GM21526 (cell line): ENCODE results near the gene MAML2.

Source experiments
- ATAC-seq: cut with Tn5 transposase; IDR thresholded peaks from one replicate; pipeline ENCODE4 v1.9.1; 2021; ENCODE audit warnings: moderate library complexity; ENCODE audit not compliant: unreplicated experiment, low FRiP score

The MAML2 gene

DNA sequence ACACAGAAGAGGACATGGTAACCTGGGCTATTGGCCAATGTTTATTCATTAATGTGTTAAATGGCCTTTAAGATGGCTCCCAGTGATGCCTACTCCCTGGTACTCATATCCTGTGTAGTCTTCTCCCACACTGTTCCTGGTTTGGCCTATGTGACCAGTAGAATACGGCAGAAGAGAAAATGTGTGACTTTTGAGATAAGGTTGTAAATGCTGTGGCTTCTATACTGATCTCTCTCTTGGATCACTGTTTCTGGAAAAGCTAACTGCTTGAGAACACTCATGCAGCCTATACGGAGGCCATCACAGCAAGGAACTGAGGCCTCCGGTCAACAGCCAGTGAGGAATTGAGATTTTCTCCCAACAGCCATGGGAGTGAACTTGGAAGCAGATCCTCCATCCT is 24.1 kb downstream of the MAML2 start:
- ATAC-seq: no peak

DNA sequence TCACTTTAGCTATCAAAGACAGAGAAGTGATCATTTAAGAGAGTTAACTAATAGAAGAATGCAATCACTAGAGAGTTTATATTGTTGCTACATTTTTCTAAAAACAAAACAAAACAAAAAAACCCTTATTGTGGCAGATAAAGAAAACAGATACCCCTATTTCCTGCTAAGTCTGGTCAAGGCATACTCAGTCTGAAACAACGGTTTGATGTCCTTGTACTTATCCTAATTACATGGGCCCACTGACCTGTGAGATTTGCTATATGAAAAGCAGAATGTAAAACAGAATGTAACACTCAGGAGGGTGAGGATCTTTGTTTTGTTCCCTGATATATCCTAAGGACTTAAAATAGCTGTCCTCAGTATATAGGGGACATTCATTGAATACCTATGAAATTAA is 24.6 kb downstream of the MAML2 start:
- no peak for ATAC-seq

DNA sequence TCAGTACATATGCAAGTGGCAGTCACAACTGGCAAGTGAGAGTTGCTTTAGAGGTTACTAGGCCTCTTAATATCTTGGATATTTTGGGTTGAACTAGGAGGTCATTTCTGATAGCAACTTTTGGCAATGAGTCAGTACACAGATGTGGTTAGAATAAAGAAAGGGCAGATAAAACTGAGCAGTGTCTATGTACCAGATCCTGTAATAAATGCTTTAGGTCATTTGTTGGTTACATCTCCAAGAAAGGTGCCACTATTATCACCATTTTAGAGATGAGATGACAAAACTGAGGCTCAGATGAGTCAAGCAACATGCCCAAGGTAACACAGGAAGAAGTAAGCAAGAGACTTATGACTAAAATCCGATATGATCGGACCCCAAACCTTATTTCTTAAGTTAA is 25.0 kb downstream of the MAML2 start:
- ATAC-seq: no peak

DNA sequence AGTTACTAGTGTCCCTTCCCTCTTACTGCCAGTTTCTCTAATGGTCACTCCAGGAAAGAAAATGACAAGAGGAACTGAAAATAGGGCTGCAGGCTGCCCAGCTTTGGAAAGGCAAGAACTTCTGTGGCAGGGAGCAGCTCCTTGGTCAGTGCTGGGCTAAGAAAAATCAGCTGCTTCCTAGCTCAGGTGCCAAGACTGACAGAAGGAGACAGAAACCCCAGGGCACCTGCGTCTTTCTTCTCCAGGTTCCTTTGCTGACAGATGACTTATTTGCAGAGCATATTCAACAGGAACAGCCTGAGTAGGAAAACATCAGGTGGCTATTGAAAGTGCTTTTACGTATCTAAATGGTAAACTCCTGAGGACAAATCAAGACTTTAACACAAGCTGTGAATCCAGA is 25.4 kb downstream of the MAML2 start:
- no peak for ATAC-seq

DNA sequence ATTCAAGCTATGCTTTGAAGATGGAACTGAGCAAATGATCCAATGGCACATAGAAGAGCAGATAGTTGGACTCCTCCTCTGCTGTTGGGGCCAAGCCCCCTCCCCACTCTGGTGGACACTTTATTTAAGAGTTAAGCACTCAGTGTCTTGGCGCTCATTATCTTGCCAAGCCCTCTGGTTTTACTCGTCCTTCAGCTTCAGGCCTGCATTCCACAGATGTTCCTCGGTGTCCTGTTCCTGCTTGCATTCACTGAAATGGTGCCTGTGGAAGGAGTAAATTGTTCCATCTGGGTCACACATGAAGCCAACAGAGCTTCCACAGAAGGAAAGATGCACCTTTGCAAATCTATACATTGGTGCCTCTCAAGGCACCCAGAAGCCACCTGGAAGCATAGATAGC is 26.1 kb downstream of the MAML2 start:
- ATAC-seq: no peak

DNA sequence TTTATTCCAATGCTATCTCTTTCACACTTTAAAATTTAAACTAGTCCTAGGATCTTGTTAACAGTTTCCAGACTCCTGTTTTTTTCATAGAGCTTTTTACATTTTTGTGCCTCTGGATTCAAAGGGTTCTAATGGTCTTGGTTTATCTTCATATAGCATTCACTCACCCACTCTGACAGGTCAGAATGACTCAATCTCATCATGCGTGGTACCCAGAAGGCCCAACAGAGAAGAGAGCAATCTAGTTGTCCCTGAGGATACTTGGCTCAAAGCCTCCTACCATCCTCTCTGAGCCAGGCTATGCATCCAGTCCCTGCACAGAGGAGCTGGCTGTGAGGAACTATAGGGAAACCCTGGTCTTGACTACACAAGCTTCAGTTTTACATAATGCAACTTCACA is 27.5 kb downstream of the MAML2 start:
- no peak for ATAC-seq

DNA sequence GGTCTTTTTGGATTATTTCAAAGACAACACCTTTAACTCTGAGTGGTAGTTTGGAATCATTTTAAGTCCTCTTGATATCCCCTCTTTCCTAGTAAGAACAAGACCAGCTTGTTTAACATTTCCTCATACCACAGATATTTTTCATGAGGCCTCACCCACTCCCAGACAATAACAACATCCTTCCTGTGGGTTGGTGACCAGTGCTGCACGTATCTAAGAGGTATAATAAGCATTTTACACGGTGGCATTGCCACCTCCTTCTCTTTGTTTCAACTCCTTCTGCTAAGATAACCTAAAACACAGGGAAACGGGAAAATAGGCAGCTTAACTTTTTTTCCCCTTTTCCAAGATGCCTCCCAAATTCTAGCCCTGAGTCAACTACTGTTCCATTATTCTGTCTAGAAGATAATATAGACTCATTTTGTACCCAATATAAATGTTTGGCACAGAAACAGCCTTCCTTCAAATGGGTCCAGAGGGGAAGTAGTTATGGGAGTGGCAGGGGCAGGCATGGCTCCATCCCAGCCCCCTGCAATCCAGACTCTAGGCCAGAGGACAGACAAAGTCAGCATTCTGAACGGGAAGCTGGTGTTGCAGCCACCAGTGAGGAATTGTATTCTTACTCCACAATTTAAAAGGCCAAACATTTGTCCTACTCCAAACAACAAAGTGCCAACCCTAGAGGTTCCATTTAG is 28.5 kb downstream of the MAML2 start:
- ATAC-seq: no peak

DNA sequence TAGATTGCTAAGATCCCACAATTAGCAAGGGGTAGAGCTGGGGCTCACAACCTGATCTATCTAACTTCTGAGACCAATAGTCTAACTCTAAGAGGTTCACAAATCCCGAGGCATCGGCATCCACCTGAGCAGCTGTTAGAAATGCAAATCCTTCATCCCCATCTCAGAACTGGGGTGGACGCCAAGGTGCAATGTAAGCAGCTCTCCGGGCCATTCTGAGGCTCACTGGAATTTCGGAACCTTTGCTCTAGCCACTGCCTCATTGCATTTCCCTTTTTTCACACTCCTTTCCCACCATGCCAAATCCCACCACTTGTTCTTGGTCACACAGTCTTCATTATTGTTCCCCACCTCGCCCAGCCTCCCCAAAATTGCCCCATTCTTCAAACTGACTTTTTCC is 29.8 kb downstream of the MAML2 start:
- ATAC-seq: no peak

DNA sequence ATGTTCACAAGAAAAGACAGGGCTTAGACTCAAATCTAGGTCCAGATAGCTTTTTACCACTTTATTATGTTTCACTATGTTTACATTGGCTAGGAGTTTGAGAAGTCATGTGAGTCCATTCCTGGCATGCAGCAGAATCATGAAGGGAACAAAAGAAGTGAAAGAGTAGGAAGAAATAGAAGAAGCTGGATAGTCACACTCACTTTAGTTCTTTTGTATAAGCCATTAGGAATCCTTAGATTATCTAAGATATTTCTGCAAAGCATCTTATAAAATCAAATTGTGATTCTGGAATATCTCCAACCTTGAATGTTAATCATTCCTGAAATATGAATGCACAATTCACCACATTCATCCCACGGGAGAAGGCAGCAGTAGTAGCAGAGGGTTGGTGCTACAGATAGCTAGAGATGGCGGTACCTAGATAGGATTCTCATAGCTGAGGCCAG is 31.9 kb downstream of the MAML2 start:
- ATAC-seq: no peak

DNA sequence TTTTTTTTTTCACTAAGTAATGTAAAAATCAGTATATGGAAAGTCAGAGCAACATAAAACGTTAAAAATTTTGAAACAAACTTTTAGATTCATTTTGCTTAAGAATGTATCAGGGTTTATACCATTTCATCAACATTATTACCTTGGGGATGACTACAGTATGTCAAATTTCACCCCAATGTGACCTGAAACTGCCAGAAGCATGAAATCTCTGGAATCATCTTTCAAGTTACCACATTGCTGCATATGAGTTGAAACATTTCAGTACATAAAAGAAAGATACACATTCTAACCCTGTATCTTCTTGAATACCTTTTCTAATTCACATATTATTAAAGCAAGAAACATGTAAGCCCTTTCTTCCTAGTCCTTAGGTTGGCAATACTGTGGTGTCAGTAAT is 32.8 kb downstream of the MAML2 start:
- no peak for ATAC-seq

DNA sequence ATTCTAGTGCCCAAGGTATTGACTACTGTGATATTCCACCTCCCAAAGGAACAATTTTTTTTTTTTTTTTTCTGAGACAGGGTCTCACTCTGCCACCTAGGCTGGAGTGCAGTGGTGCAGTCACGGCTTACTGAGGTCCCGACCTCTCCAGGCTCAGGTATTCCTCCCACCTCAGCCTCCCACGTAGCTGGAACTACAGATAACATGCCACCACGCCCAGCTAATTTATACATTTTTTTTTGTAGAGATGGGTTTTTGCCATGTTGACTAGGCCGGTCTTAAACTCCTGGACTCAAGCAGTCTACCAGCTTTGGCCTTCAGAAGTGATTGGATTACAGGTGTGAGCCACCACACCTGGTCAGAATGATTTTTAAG is 33.4 kb downstream of the MAML2 start:
- ATAC-seq: no peak

DNA sequence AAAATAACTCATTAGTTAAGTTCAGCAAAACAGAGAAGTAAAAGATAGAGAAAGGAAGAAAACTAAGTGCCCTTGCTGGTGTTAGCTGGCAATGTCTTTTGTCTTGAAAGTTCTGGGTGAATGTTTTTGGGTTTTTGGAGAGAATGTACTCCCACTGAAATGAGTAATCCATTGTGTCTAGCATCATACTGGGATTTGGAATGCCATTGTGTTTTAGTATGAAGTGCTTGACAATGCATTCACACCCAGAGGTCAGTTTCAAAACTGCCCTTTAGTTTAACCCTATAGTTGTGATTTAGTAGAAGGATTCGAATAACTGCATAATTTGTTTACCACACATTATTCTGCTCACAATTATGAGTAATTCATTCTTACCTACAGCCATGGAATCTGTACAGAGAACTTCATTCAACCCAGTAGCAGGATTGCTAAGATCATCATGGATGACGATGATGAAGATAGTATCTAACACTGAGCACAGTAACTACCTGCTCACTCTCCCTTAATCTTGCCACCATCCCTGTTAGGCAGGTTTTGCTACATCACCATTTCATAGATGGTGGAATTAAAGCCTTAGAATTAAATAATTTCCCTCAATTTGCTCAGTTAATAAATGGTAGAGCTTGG is 33.9 kb downstream of the MAML2 start:
- no peak for ATAC-seq

DNA sequence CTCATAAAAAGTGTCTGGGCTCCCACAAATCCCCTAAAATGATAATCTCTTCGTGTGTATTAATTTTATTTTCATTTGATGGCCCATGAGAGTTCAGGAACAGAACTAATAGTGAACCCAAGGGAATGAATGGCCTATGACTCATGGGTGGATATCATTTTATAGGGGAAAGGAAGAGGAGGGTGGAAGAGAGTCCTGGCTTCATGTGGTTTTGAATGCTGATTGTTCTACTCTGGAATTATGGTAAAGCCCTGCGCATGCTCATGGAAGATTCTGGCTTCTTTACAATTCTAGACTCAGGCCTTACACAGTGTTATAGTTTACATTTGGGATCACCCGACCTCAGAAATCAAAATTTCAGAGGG is 35.2 kb downstream of the MAML2 start:
- ATAC-seq: no peak

DNA sequence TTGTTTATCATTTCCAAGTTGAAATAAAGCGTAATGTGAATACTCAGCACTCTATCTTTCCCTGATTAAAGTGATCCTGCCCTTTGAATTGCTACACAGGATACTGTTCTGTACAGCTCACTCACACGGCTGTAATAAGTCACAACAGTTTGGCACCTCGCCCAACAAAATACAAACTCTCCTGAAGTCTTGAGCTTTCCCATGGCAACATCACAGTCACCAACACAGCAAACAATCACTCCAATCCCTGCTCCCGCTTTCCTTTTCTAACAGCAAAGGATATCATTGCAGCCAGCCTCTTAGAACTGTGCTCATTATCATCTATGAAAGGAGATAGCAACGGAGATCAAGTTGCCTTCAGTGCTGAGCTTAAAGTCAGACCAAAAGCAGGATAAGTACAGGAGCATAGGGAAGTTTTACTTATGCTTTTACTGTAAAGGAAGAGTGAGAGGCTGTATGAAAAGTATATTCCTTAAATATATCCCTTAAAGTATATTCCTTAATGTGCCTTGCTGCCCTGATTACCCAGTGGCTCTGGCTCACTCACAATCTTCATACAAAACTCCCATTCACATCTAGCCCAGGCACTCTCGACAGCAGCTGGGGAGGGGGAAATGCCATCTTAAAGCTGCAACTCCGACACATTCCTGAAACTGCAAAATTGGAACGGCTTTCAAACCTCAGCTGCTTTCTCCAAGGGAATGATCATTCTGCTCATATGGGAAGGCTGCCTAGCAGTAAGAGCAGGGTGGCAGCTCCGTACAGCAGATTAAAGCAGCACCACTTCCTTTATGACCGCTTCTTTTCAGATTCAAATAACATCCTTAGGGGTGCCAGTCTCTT is 35.8 kb downstream of the MAML2 start:
- no peak for ATAC-seq

DNA sequence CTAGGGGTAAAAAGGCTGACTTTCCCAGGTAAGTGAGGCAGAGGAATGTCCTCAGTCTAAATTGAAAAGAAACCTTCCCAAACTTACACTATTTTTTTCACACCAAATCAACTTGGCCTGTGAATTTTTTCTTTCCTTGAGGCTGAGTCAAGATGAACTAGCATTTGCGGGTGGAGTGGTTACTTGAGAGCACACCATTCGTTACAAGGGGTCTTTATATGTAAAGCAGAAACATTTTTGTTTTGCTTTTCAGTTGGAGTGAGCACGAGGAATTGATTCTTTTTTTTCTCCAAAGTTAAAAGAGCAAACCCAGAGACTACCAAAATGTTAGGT is 36.4 kb downstream of the MAML2 start:
- ATAC-seq: no peak

DNA sequence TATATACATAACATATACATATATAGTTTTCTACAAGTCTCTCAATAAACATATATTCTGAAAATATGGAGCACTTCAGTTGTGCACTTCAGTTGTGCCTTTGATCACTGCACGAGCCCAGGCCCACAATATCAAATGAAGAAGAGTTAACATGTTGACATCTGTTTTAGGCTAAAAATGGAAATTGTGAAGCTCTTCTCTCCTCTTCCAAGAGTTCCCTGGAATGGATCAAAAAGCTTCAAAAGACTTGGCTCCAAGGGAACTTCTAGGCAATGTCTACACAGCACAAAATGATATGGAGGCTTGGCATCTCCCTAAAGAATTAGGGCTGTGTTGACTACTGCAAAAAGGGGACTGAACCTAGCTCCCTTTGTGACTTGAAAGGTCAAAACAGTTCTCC is 36.9 kb downstream of the MAML2 start:
- no peak for ATAC-seq

DNA sequence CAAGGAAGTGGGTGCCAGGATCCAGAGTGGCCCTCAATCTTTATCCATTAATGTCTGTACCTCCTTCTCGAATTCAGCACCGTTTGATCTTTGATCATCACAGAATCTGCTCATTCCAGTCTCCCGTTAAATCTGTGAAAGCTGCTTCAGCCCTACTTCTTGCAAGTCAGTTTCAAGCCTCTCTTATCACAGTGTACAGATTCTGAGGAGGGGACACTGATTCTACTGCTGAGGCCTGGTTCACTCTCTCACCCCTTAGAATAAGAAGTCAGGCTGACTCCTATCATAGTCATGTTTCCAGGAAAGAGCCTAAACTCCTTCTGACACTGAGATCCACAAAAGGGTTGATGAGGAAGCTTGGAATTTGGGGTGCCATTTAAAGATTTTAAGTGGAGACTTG is 39.0 kb downstream of the MAML2 start:
- ATAC-seq: no peak

DNA sequence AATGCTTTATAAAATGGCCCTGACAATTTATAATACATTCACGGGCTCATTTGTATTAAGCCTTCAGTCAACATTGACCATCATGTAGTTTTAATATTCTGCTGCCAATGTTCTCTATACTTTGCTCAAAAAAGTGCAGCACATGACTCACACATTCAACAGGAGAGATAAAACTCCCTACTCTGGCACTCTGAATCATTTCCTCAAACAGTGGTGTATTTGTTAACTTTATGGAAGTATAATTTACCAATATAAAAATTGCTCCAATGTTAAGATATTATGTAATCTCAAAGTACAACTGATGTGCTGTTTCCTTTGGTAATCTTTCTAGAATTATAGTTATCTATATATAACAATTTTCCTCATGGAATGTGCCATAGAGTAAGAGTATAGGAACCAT is 39.9 kb downstream of the MAML2 start:
- no peak for ATAC-seq

DNA sequence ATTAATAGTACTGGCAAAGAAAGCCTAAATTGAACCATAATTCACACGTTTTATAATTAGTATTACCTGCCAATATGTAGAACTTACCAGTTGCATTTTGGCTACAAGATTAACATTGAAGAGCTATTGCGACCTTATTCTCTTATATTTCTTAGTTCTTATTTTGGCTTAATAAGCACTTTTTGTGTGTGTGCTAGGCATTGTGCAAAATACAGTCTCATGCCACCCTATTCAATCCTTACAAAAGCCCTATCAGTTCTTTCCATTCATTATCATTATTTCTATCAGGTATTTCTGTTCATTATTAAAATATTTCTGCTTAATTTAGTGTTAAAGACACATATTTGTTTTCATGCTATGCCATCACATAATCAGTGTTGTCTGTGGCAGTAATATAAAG is 41.2 kb downstream of the MAML2 start:
- no peak for ATAC-seq

DNA sequence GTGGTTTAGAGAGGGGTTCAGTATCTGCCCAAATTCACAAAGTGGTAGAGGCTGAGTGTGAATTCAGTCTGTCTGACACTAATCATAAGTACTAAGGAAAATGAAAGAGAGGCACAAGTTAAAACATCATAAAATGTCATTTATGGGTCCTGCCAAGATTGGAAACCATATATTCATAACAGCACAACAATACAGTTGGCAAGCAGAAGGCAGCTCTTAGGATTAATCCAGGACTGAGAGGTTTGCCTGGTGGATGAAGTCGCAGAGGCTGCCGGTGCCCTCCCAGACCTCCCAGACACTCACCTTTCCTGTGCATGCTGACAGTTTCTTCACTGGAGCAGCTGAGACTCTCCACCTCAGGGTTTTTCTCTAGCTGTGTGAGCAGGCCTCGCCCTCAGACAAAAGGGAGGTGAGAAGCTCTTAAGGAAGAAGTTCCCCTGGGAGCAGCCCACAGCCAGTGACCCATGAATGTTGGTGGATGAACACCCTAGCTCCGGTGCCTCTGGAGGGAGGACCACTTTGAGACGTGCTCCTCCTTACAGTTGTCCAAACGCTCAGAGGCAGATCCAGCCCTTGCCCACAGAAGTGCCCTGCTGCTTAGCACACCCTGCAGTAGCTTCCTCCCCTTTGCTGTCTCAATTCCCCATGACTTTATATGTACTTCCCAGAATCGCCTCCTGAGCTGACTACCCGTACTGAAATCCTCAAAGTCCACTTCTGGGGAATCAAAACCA is 43.7 kb downstream of the MAML2 start:
- ATAC-seq: no peak

DNA sequence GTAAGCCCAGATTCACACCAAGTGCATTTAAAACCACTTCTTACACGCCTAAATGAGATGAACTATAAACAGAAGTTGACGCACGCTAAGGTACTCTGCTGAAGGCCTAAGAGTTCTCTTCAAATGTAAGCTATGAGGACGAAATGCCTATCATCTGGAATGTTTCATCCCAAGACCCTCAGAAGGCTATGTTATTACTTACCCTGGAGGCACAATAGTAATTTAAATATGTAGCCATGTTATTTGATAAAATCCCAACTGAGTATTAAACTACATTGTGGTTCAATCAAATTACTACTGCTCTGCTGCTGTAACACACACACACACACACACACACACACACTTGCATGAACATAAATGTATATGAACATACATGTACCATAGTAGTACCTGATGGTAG is 47.6 kb downstream of the MAML2 start:
- no peak for ATAC-seq
